H1 (cell line): ENCODE results near the gene GIPC1. TPM values are rescaled to one million over a fixed set of nuclear protein-coding genes. Genes with fewer than 3 reads are reported as not detected.

Experiments
- ATF2 ChIP-seq: IDR thresholded peaks from 2 replicates; pipeline ENCODE4 v1.6.1; 2012; ENCODE audit warnings: low read length, inconsistent platforms
- CHD7 ChIP-seq: fragments of 300-600 bp; sonication (generic); IDR thresholded peaks from 2 replicates; pipeline ENCODE4 v1.7.1; 2012; ENCODE audit warnings: low read length, moderate library complexity, mild to moderate bottlenecking, inconsistent platforms; ENCODE audit not compliant: insufficient replicate concordance
- RXRA ChIP-seq: IDR thresholded peaks from 2 replicates; pipeline ENCODE4 v1.6.1; 2011; ENCODE audit warnings: low read depth, mild to moderate bottlenecking, low read length, moderate library complexity; ENCODE audit not compliant: insufficient read depth
- polyA plus RNA-seq, 7 experiments: library from polyadenylated mRNA; depleted of rRNA in 3 of 7; stranded (reverse) in 5 of 7; unstranded in 2 of 7; fragments of >200 nt in 5 of 7; fragments of 200-250 nt in 2 of 7; gene quantifications; 1 replicate in 5 of 7; 2 replicates in 1 of 7; 4 replicates in 1 of 7; pipeline versions ENCODE4 v1.2.1 to v1.2.3, GENCODE V29; 2011 to 2013; ENCODE audit warnings: missing spikeins in 2 of 7, mixed read lengths in 2 of 7
- total RNA-seq: library from RNA; stranded (reverse); fragmentation: NEBNext Ultra II Directional; extraction: Animal tissue kit (Norgen Biotek cat#: 25700); gene quantifications from 2 replicates; pipeline ENCODE4 v1.2.1, GENCODE V29; 2021

Gene GIPC1
- total and polyA plus RNA-seq, 2 of the 8 experiments (the other 6 are each of a cell fraction or from before 2014, with no cell fraction given), result 65.6 to 72.0 TPM

- no peak for TF ChIP-seq CHD7
- TF ChIP-seq ATF2, result no peak
- no peak for TF ChIP-seq RXRA
Observed at GRCh38 chr19:14525729-14526128, 29.8 kb upstream of the GIPC1 start (continued).
